SKM-1 (cell line): ENCODE data around the gene DMKN.

ENCODE experiments used
- DNase-seq: peaks from one replicate; lab custom pipeline; 2025; ENCODE audit not compliant: unreplicated experiment; lab: John Stamatoyannopoulos, UW

Gene DMKN

GRCh38 chr19:35549879-35550523, 36.6 kb upstream of the DMKN start:
- no peak for DNase-seq

- DNase-seq, result peak; percentile 64
Measured at GRCh38 chr19:35549174-35549788, 35.8 kb upstream of the DMKN start.

GRCh38 chr19:35546532-35546931, 33.1 kb upstream of the DMKN start:
- DNase-seq, result no peak

- DNase-seq, result no peak
Measured at GRCh38 chr19:35545855-35546381, 32.5 kb upstream of the DMKN start.

DNA sequence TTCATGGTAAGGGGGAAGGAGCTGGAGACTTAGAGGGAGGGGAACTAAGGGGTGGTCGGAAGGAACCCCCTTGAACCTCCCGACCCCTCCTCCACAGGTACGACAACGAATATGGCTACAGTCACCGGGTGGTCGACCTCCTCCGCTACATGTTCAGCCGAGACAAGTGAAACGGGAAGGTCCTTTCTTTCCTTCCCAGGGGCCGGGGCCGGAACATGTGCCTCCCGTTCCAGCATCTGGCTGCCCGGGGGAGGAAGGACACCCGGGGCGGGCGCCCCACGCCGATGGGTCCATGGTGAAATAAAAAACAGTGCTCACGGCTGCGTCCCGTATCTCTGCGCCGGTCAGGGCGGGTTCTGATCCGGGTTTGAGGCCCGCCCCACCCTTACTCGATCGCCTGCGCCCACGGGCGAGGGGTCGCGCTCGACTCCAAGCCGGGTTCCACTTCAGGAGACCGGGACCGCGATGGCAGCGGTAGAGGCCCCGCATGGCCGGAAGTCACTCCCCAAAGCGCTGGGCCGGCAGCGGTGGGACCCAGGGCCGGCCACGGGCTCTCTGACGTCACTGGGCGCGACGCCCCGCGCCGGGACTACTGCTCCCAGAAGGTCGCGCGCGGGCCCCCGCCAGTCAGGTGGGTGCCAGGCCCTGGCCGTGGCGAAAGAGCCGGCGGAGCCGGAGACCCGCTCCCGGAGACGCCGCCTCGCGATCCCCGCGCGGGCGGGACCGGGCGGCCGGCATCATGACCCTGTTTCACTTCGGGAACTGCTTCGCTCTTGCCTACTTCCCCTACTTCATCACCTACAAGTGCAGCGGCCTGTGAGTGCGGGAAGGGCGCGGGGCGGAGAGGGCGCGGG, 31.8 kb upstream of the DMKN start, which contains the start of gene TMEM147:
Gene TMEM147, plus strand, starts transcription at position 626 of the 854 bp plus-strand sequence. Its CDS starts 114 bp downstream, at position 740.
- peak; percentile 50 for DNase-seq

DNA sequence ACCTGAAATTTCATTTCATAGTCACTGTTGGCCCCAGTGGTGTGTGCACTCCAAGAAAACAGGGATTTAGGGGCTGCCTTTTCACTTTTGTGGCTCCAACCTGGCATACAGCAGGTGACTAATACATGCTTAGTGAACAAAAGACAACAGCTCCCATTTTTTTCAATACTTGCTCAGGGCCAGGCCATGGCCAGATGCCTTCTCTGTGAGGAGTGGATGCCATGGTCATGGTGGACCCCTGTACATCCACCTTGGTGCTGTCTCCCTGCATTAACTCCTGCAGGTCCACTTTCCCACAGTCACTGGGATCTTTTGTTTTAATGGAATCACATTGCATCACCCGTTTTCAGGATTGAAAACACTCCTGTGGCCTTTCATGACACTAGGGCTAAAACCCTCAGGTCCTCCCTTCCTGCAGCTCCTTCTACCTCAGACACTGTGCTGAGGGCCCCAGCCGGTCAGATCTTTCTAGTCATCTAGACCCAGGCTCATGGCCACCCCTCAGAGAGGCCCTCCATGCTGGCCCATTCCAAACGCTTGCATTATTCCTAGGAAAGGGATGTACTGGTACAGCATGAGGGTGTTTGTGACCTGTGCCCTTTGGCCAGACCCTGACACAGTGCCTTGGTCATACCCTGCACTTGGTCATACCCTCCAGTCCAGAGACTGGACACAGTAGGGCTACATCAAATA, 30.8 kb upstream of the DMKN start:
- no peak for DNase-seq

GRCh38 chr19:35543280-35544109, 30.0 kb upstream of the DMKN start:
- DNase-seq, result no peak

GRCh38 chr19:35542209-35542608, 28.8 kb upstream of the DMKN start:
- DNase-seq, result no peak

- no peak for DNase-seq
Measured at GRCh38 chr19:35540356-35540927, 27.0 kb upstream of the DMKN start.

DNA sequence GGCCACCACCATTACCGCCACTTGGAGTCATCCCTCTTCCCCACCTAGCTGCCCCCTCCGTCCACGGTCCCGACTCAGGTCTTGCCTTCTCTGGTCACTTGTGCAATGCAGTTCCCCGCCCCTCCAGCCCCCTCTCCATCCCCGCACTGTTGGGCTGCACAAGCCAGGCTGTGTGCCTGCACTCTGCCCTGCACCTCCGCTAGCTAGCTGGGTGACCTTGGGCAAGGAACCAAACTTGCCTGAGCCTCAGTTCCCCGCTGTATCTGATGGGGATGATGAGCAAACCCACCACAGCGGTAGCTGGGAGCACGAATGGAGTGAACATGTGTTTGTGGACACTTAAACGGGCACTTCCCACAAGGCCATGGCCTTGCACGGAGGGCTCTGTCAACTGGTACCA, 26.4 kb upstream of the DMKN start:
- no peak for DNase-seq

GRCh38 chr19:35539314-35539713, 25.9 kb upstream of the DMKN start:
- DNase-seq, result no peak

DNA sequence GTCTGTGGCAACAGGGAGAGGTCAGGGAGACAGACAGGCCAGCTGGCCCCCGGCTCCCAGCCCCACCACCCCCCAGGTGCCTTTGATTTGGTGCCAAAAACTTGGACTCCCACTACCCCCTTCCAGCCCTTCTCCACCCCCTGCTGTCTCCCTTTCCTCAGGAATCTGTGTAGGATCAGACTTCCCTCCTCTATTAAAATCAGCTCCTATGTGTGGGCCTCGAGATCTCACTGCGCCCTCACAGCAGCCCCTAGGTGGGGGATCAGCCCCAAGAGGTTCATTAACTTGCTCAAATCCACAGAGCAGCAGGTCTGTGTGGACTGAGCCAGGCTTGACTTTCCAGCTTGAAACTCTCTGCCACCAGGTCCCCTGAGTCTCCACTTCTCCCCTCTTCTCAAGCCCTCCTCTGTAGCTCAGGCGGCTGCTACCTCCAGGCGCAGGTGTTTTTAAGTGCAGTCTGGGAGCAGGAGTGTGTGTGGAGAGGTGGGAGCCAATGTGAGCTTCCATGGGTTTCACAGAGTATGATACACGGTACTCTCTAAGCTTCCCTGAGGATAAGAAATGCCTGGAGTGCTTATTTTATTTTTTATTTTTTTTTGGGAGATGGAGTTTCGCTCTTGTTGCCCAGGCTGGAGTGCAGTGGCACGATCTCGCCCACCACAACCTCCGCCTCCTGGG, 21.5 kb upstream of the DMKN start:
- no peak for DNase-seq

GRCh38 chr19:35533822-35534392, 20.5 kb upstream of the DMKN start:
- DNase-seq, result peak; percentile 34

DNA sequence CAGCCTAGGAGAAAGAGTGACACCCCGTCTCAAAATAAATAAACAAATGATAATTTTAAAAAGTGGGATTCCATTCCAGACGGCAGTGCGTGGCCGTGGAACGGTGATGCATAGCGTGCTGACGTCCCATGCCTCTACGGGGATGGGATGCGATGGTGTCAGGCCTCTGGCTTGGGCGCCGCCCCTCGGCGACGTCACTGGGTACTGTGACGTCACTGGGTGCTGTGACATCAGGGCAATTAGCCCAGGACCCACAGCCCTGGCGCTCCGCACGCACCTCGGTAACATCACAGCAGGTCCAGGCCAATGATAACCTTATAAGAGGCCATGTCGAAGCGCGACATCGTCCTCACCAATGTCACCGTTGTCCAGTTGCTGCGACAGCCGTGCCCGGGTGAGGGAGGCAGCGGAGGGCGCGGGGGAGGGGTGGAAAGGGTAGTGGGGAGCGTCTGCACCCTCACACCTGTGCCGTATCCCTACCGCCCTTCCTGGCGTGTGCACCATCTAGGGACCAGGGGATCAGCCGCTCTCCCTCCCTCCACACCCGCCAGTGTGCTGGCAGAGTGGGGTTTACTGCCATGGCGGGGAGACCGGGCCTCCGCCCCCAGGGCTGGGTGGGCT, 19.9 kb upstream of the DMKN start, which contains the start of gene GAPDHS:
Gene GAPDHS, plus strand, starts transcription at position 256 of the 621 bp plus-strand sequence. Its CDS starts 72 bp downstream, at position 328.
- DNase-seq, result no peak

GRCh38 chr19:35531291-35531690, 17.8 kb upstream of the DMKN start:
- no peak for DNase-seq

- DNase-seq, result no peak
Measured at GRCh38 chr19:35529241-35530218, 16.1 kb upstream of the DMKN start.
